Right renal pelvis (tissue), 4 donors: ENCODE measurements around the gene UGT1A1. TPM values are rescaled to one million over a fixed set of nuclear protein-coding genes. Genes with fewer than 3 reads are reported as not detected.

Source experiments
- DNase-seq, 4 donors: peaks; one replicate each; pipeline ENCODE4 v3.0.0-alpha.2; 2013; ENCODE audit warnings: low read depth in 4 of 4, low spot score in 3 of 4, missing footprints in 1 of 4
- polyA plus RNA-seq, 4 donors: library from polyadenylated mRNA; unstranded; fragments of 120-200 nt; gene quantifications; one replicate each; pipeline ENCODE4 v1.2.1, GENCODE V29; 2013; ENCODE audit not compliant: insufficient read length in 4 of 4

The UGT1A1 gene
- polyA plus RNA-seq, 4 donors, result 0.08 to 0.29 (median 0.16) TPM

DNA sequence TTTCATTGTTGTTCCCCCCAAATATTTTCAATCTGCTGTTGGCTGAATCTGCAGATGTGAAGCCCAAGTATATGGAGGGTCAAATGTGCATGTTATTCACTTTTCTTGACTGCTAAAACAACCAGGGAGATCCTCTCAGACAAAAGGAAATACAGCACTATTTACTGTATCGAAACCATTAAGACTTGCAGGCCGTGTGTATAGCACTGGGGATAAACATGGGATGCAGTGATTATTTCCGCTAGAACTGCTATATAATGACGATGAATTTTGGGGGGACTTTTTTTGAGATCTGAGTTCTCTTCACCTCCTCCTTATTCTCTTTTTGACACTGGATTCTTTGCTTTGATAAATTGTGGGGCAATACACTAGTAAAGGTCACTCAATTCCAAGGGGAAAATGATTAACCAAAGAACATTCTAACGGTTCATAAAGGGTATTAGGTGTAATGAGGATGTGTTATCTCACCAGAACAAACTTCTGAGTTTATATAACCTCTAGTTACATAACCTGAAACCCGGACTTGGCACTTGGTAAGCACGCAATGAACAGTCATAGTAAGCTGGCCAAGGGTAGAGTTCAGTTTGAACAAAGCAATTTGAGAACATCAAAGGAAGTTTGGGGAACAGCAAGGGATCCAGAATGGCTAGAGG, 3.5 kb upstream of the UGT1A1 start:
- no peak for DNase-seq

DNA sequence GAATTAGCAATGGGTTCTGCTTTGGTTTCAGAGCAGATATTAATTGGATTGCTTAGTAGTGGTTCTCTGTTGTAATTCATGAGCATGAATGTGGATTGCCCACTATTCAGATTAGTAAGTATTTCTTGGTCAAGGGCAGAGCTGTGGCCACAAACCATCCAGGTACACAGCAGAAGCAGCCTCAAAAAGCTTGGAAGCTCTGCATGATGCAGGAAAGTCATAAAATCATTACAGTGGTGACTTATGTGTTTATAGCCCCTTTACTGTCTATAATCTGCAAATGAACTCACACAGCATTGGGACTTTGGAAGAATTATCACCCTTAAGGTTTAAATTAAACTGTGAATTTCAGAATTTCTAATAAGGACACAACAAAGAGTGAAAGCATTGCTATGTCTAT, 1.9 kb upstream of the UGT1A1 start:
- DNase-seq, result no peak

DNA sequence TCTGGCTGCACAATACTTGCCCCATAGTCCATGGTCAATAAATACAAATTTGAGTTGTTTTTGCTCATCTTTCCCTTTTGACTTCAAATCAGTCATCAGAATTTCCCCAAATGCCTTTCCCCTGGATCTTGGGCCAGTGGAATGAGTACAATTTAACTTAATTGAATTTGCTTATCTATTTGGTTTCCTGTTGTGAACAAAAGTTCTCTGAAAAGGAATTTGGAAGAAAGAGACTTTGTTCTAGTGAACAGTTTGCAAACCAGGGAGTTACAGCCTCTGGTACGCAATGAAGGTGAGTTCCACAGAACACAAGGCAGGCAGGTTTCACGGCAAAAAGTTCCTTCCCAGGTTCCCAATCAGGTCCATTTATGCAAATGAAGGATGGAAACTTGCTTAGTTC, 1.2 kb upstream of the UGT1A1 start:
- DNase-seq, result no peak

DNA sequence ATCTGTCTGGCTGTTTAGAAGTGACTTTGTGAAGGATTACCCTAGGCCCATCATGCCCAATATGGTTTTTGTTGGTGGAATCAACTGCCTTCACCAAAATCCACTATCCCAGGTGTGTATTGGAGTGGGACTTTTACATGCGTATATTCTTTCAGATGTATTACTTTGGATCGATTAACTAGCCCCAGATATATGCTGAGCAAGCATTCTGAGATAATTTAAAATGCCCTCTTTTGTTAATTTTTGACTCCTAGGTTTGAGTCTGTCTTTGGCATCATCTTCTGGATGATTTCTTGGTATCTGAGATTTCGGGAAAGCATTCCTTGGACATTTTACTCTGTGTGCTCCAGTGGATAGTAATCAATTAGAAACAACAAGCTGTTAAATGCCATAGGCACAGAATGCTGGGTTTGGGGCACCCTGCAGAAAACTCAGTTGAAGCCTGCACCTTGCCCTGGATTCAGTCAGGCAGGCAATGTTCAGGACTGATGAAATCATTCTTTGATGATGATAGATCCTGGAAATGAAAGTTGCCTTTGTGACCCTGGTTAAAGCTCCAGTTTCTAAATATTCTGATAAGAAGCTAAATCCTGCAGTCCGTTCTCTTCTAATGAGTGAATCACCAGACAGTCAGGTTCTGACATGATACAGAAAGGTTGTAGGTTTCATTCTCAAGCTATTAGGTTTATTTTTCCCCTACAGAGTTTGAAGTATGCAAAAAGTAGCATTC, 1.1 kb downstream of the UGT1A1 start:
- no peak for DNase-seq

DNA sequence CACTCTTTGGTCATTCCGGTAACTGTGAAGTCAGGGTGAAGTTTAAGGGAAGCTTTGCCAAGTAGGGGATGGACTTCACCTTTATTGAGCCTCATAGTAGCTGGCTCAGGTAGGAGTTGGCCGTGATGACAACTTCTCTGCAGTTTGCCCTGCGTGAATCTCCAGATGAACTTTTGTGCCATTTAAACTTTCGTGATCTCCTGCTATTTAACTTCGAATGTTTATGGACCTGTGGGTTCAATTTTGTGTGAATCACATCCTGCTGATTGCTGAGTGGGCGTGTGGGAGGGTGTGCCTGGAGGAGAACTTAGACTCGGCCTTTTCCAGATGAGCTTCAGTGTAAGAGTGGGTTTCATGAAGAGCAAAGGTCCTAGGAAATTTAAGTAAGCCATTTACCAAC, 4.2 kb downstream of the UGT1A1 start:
- DNase-seq, result no peak

DNA sequence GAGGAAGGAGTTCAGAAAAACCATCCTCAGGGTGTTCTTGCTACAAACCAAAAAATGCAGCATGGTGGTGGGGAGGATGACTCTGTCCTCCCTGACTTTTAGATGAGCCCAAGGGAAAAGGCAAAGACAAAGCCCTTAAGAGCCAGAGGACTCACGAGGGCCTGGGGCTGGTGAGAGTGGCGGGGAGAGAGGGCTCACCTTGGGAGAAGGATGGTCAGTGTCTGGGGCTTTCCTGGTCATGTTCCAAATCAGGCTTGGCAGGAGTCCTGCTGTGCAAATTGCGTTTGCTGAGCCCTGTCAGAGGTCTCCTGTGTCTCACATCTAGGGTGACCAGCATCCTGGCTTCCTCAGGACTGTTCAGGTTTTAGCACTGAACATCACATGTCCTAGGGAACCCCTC, 4.7 kb downstream of the UGT1A1 start:
- DNase-seq, result no peak

DNA sequence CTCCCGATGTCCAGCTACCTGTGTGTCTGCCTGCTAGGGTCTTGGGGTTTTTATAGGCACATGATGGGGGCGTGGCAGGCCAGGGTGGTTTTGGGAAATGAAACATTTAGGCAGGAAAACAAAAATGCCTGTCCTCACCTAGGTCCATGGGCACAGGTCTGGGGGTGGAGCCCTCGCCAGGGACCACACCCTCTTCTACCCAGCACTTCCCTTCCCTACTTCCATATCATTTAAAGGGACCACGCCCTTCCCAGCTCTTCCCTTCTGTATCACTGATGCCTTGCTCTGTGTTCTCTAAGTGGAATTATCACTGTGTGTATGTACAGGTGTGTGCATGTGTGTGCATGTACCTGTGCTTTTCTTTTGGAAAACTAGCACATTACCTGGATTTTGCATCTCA, 6.3 kb downstream of the UGT1A1 start:
- DNase-seq, result no peak

DNA sequence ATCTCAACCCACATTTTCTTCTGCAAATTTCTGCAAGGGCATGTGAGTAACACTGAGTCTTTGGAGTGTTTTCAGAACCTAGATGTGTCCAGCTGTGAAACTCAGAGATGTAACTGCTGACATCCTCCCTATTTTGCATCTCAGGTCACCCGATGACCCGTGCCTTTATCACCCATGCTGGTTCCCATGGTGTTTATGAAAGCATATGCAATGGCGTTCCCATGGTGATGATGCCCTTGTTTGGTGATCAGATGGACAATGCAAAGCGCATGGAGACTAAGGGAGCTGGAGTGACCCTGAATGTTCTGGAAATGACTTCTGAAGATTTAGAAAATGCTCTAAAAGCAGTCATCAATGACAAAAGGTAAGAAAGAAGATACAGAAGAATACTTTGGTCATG, 8.0 kb downstream of the UGT1A1 start:
- DNase-seq, result no peak

DNA sequence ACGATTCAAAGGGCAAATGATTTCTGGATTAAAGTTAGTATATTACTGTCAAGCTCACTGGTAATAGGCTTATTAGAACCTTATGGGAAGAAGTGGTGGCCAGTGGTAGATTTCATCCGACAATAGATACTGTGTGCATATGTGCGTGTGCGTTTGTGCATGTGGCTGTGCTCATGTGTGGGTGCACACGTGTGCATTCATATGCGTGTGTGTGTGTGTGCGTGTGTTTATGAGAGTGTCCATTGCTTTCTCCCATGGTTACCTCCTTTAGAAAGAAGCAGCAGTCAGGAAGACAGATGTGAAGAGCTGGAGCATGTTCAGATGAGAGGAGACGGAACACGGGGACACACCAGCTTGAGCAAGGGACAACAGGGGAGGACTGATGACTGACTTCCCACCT, 9.2 kb downstream of the UGT1A1 start:
- no peak for DNase-seq

DNA sequence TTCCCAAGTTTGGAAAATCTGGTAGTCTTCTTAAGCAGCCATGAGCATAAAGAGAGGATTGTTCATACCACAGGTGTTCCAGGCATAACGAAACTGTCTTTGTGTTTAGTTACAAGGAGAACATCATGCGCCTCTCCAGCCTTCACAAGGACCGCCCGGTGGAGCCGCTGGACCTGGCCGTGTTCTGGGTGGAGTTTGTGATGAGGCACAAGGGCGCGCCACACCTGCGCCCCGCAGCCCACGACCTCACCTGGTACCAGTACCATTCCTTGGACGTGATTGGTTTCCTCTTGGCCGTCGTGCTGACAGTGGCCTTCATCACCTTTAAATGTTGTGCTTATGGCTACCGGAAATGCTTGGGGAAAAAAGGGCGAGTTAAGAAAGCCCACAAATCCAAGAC, 12.1 kb downstream of the UGT1A1 start:
- DNase-seq, result no peak

DNA sequence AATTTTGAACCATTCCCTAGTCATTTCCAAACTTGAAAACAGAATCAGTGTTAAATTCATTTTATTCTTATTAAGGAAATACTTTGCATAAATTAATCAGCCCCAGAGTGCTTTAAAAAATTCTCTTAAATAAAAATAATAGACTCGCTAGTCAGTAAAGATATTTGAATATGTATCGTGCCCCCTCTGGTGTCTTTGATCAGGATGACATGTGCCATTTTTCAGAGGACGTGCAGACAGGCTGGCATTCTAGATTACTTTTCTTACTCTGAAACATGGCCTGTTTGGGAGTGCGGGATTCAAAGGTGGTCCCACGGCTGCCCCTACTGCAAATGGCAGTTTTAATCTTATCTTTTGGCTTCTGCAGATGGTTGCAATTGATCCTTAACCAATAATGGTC, 12.5 kb downstream of the UGT1A1 start:
- DNase-seq, result no peak

DNA sequence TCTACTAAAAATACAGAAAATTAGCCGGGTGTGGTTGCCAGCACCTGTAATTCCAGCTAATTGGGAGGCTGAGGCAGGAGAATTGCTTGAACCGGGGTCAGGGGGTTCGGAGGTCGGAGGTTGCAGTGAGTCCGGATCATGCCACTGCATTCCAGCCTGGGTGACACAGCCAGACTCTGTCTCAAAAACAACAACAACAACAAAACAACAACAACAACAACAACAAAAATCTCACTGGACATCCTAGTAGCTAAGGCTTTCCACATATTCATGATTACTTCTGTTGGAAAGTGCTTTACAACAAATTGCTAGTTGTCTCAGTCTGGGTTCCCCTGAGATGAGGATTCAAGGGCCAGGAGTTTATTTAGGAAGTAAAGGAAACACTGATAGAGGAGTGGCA, 13.8 kb downstream of the UGT1A1 start:
- no peak for DNase-seq

DNA sequence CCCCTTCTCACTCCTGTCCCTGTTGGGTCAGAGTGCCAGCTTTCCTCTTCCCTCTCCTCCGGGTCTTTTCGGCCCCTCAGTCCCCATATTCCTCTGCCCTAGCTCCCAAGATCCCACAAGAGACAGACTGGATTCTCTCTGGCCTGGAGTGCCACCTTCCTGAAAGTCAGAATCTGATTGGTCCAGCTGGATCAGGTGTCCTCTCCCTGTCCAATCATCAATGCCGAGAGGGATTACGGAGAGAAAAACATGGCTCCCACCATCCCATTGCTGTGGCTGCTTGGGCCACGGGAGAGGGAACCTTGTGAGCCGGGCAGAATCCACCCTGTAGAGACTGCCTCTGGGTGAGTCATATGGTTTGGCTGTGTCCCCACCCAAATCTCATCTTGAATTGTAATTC, 15.3 kb downstream of the UGT1A1 start:
- DNase-seq, result no peak

DNA sequence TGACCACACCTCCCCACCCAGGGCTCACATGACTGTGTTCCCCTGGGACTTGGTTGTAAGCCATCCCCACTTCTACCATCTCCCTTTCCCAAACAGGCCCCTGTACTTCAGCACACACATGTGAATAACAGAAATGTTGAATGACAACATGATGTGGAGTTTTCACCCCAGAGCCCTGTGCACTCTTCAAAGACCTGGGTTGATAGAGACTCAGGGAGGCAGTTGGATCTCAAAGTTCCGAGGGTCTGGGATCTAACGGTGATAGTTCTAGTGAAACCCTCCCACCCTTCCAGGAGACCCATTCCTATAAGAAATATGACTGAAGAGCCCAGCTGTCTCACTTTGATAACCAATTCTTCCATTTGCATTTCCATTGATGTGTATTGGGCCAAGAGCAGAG, 18.0 kb downstream of the UGT1A1 start, which contains the start of gene MROH2A:
Gene MROH2A, plus strand, starts transcription at position 301 of the 400 bp plus-strand sequence. CDS start 1,029 bp downstream, outside the sequence.
- no peak for DNase-seq

DNA sequence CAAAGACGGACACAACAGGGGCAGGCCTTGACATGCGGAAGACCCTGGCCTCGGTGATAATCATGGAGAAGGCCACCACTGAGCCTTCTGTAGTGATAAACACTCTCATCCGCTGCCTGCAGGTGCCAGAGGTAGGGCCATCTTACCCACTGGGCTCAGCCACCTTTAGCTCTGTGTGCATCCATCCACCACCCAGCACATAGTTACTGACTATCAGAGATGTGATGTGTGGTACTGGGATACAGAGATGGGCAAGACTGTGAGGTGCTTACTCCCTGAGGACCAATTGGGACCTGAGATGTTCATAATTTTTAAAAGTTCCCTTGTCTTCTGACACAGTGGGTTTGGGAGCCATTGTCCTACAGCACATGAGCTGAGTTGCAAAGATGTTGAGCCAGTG, 19.7 kb downstream of the UGT1A1 start:
- no peak for DNase-seq

DNA sequence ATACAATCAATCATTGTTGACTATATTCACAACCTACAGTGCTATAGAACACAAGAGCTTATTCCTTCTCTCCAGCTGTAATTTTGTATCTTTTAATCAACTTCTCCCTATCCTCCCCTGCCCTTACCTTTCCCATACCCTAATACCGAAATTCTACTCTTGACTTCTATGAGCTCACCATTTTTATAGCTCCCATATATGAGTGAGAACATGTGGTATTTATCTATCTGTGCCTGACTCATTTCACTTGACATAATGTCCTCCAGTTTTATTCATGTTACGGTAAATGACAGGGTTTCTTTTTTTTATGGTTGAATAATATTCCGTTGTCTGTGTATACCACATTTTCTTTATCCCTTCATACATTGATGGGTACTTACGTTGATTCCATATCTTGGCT, 20.7 kb downstream of the UGT1A1 start:
- no peak for DNase-seq

DNA sequence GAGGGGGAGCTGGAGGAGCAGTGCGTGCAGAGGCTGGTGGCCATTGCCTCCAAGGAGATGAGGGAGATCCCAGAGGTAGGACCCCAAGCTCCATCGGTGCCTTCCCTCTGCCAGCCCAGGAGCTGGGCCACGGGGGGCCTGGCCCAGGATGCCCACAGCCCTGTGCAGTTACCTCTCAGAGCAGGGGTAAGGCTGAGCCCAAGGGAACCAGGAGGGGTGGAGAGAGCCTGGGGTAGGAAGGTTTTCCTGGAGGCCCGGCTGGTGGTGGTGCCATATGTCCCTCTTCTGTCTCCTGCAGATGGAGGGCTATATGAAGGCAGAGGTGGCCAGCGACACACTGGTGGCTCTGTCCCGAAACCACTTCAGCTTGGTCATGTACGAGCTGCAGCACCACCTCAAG, 29.5 kb downstream of the UGT1A1 start:
- no peak for DNase-seq

DNA sequence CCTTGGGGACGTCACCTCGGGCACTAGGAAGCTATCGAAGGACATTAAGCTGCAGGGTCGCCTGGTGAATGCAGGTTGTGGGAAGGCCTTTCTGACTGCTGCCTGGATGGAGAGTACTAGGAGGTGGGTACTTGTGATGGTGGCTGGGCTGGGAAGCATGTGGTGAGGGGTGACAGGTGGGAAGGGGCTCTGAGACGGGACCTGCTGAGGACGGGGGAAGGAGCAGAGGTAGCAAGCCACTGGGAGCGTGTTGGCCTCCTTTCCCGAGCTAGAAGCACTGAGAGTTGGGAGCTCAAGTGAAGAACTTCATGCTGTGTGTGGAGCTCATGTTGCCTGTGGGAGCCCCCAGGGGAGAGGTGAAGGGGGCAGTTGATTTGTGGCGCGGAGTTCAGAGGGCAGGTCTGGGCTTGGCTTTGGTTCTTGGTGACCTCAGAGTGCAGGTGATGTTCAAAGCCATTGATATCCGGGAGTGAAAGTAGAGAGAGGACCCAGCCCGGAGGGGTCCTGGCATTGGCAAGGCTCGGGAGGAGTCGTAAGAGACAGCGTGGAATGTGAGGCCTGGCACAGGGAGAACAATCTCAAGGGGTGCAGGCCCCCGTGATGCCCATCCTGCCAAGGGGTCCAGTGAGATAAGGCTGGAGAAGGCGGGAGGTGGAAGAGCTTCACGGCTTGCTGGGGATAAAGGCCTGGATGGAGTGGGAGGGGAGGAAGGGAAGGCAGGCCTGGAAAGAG, 31.2 kb downstream of the UGT1A1 start:
- DNase-seq, result no peak

DNA sequence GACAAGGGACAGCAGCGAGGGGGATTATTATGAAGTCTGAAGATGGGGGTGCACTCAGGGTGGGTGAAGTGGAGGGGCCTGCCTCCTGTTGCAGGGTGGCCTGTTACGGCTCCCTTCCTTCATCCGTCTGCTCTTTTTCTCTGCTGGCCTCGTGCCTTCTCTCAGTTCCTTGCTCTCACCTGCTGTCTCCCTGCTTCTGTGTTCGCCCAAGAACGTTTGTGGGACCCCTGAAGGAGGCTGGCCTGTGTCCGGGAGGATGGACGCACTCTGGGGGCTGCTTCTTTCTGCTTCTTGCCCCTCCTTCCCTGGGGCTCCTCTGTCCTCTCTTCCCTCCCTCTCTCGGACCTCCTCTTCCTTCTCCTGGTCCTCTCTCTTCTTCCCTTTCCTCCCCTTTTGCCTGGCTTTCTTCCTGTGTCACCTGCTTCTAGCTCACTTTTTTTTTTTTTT, 31.8 kb downstream of the UGT1A1 start:
- DNase-seq, result no peak

DNA sequence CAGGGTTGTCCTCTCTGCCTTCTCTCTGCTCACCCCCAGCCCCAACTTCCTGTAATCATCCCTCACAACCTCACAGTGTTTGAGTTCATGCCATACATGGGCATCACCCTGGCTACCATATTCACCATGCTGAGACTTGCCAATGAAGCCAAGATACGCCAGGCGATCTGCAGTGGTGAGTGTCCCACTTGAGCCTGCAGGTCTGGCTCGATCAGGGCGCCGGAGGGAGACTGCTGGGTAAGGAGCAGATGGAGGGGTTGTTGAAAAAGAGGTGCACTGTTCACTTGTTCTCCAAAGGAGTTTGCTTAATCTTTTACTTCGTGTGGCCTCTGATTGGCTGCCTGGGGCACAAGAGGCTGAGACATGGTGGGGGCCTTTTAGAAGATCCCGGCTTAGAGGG, 32.6 kb downstream of the UGT1A1 start:
- DNase-seq, result no peak

DNA sequence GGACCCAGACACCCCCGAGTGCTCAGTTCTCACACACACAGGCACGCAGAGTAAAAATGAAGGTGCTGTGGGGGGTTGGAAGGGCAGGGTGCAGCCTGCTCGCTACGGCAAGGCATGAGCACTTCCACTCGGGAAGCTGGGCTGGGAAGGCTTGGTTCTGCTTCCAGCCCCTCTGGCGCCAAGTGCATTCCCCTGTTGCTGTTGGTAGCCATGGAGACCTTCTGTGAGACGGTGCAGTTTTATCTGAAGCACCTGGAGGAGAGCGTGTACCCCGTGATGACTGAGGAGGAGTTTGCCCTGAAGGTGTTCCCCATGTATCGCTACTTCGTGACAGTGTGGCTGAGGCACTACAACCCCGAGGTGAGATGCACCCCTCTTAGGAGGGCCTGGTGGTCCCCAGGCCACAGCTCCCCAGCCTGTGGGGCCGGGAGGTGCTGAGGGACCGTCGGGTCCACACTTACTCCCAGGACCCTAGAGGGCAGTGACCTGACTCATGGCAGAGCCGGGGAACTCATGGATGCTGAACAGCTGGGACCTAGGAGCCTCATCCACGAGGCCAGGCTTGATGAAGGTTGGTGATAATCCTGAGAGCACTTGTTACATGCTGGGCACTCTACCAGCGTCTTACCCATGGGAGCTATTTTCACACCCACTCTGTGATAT, 33.5 kb downstream of the UGT1A1 start:
- DNase-seq, result no peak
